Suprapubic skin (tissue), 4 donors: ENCODE measurements around the gene NRN1.

Experiments used
- EP300 ChIP-seq: sonication (generic); formaldehyde crosslinking; IDR thresholded peaks from one replicate; pipeline ENCODE4 v1.6.1; 2017; ENCODE audit warnings: antibody characterized with exemption
- POLR2A ChIP-seq, 2 donors: fragments of 450-650 bp; IDR thresholded peaks; one replicate each; pipeline ENCODE4 v1.6.1; 2017; ENCODE audit warnings: antibody characterized with exemption in 2 of 2, mild to moderate bottlenecking in 2 of 2, moderate library complexity in 2 of 2
- POLR2AphosphoS5 ChIP-seq, 3 donors: sonication (generic); formaldehyde crosslinking; IDR thresholded peaks; one replicate each; pipeline ENCODE4 v1.6.1; 2017; ENCODE audit warnings: antibody characterized with exemption in 3 of 3
- TF ChIP-seq, protein P1 (sequence below), 2 donors: fragments of 200-600 bp in 1 of 2; fragments of 450-650 bp in 1 of 2; sonication (generic) in 1 of 2; IDR thresholded peaks; one replicate each; pipeline ENCODE4 v1.5.1; 2016 to 2019; ENCODE audit warnings: antibody characterized with exemption in 2 of 2, mild to moderate bottlenecking in 1 of 2, moderate library complexity in 1 of 2

GRCh38 chr6:6033858-6034257, 27.1 kb upstream of the NRN1 start:
- TF ChIP-seq POLR2AphosphoS5 (IDR thresholded peaks at IDR 0.05) (no peak), POLR2A (IDR thresholded peaks at IDR 0.05) (no peak), EP300 (no peak)
- TF ChIP-seq, protein P1, sequence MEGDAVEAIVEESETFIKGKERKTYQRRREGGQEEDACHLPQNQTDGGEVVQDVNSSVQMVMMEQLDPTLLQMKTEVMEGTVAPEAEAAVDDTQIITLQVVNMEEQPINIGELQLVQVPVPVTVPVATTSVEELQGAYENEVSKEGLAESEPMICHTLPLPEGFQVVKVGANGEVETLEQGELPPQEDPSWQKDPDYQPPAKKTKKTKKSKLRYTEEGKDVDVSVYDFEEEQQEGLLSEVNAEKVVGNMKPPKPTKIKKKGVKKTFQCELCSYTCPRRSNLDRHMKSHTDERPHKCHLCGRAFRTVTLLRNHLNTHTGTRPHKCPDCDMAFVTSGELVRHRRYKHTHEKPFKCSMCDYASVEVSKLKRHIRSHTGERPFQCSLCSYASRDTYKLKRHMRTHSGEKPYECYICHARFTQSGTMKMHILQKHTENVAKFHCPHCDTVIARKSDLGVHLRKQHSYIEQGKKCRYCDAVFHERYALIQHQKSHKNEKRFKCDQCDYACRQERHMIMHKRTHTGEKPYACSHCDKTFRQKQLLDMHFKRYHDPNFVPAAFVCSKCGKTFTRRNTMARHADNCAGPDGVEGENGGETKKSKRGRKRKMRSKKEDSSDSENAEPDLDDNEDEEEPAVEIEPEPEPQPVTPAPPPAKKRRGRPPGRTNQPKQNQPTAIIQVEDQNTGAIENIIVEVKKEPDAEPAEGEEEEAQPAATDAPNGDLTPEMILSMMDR (IDR thresholded peaks at IDR 0.05): no peak
